Heart right ventricle (tissue), 16 donors: ENCODE measurements around the gene UBE2L3. TPM values are rescaled to one million over a fixed set of nuclear protein-coding genes. Genes with fewer than 3 reads are reported as not detected.

Experiments
- ATAC-seq, 8 donors: fragments of 200-7000 bp; cut with Tn5 transposase; one replicate each; pipeline ENCODE4 v1.9.1; 2020; ENCODE audit warnings: mild to moderate bottlenecking in 8 of 8, moderate library complexity in 8 of 8, moderate number of reproducible peaks in 1 of 8
- DNase-seq, 2 donors: peaks; one replicate each; pipeline ENCODE4 v3.0.0-alpha.2; 2020
- H3K27ac ChIP-seq, 10 donors: fragments of 200-600 bp; sonication (generic) in 2 of 10; one replicate each; pipeline versions ENCODE4 v1.5.0 to v1.8.0; 2020 to 2022; ENCODE audit warnings: mild to moderate bottlenecking in 3 of 10
- H3K27me3 ChIP-seq, 7 donors: fragments of 200-600 bp; one replicate each; pipeline ENCODE4 v1.8.0; 2021 to 2022; ENCODE audit warnings: mild to moderate bottlenecking in 2 of 7
- H3K36me3 ChIP-seq, 9 donors: fragments of 200-600 bp; sonication (generic) in 1 of 9; one replicate each; pipeline versions ENCODE4 v1.5.0 to v1.8.0; 2020 to 2022; ENCODE audit warnings: mild to moderate bottlenecking in 2 of 9
- H3K4me1 ChIP-seq, 9 donors: fragments of 200-600 bp; sonication (generic) in 1 of 9; one replicate each; pipeline versions ENCODE4 v1.5.0 to v1.8.0; 2020 to 2022; ENCODE audit warnings: mild to moderate bottlenecking in 4 of 9
- H3K4me3 ChIP-seq, 10 donors: fragments of 200-600 bp; sonication (generic) in 2 of 10; one replicate each; pipeline versions ENCODE4 v1.5.0 to v1.8.0; 2020 to 2022; ENCODE audit warnings: mild to moderate bottlenecking in 7 of 10, moderate library complexity in 2 of 10
- H3K9me3 ChIP-seq, 11 donors: fragments of 200-600 bp in 10 of 11; sonication (generic) in 2 of 11; one replicate each; pipeline versions ENCODE4 v1.5.0 to v1.8.0; 2013 to 2022; ENCODE audit warnings: mild to moderate bottlenecking in 2 of 11, control low read depth in 1 of 11, moderate library complexity in 1 of 11
- WGBS, 2 donors: extraction: QIAGEN DNeasy Blood & Tissue Kit; methylation state at CpG; one replicate each; pipeline ENCODE4 v1.1.7; 2013; ENCODE audit warnings: inconsistent platforms in 1 of 2; 5-methylcytosine and 5-hydroxymethylcytosine counted together
- intact Hi-C, 10 donors: fragments of 100-400 bp; cut with DNase I; formaldehyde crosslinking; loops; one replicate each; pipeline versions ENCODE4 v1.11.1 to v1.14.2; 2022
- polyA plus RNA-seq, 2 donors: library from polyadenylated mRNA; stranded (reverse); fragments of 200-250 nt; gene quantifications; one replicate each; pipeline ENCODE4 v1.2.3, GENCODE V29; 2013
- total RNA-seq, 10 donors: library from RNA; stranded (reverse); fragmentation: NEBNext Ultra II Directional in 3 of 10; extraction: Animal tissue kit (Norgen Biotek cat#: 25700) in 3 of 10; gene quantifications; one replicate each; pipeline versions ENCODE4 v1.2.1 to v1.2.4, GENCODE V29; 2021 to 2023
- TF ChIP-seq, protein P1 (sequence below), 9 donors: fragments of 200-600 bp; sonication (generic) in 2 of 9; IDR thresholded peaks; one replicate each; pipeline versions ENCODE4 v1.5.0 to v1.8.0; 2021 to 2022; ENCODE audit warnings: antibody characterized with exemption in 9 of 9, mild to moderate bottlenecking in 5 of 9, moderate library complexity in 1 of 9
- donor health status: Arrhythmogenic right ventricular cardiomyopathy.
- donor health status: ischemic (EF 13 %, LVEDD 7.1; RV severe dilation, severe dysfunction).
- donor health status: healthy with polysubstance abuse.
- donor health status: DM: no; HTN: yes; CAD: no.
- donor health status: DM: no; HTN: no; CAD: no.
- donor health status: ischemic (EF 25% LVEDD 6.9; RV normal size, moderate dysfunction).
- donor health status: ischemic (EF 25% LVEDD 5.7; RV mildly dilated, moderate dysfunction).
- donor health status: healthy.
- donor health status: DM: yes; HTN: yes; CAD: no.
- donor health status: Ischemic cardiomyopathy.
- donor health status: ischemic (EF 35%, LVEDD 5.7; RV mildly dilated, moderate dysfunction).
- donor health status: nonischemic (EF 11% LVEDD 7.7; RV severe dilation, severe dysfunction).
- donor health status: DM: yes; HTN: yes; CAD: no.
- donor health status: PGD.
- donor health status: ischemic (EF 29% LVEDD 5.4; RV normal size, mild dysfunction).
- donor health status: nonischemic (EF 23%, LVEDD 6.1; RV moderate dilation, normal function).

Gene UBE2L3
- total and polyA plus RNA-seq, 12 donors: 43.1 to 63.6 (median 50.1) TPM

GRCh38 chr22:21639359-21639758, 71.8 kb downstream of the UBE2L3 start:
- intact Hi-C loops: loop anchor here in 1 of 10 donors (5.0 kb wide), 1 partner anchor 33 kb away; no protein-coding TSS in a partner anchor

DNA sequence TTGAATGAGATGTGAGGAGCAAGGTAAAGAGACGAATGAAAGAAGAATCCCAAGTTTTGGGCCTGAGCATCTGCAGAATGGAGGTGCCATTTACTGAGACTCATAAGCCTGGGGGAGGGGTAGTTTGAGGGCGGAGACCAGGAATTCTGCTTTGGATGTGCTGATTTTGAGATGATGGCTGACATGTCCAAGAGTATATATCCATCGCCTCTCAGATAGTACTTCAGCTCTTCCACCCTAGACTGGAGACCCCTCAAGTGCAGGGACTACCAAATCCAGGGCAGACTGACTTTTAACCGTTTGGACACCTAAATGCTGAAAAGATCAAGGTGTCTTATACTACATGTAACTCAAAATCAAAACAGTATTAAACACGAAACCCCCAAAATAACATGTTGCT, 73.3 kb downstream of the UBE2L3 start:
- 85 to 88% methylated on average over 5 of the region's 5 CpGs for WGBS, 2 donors
- intact Hi-C loops: no loop called here
- DNase-seq: no peak
- no peak overlapping the region for H3K4me3 ChIP-seq
- H3K9me3 ChIP-seq: no peaks in the 10 kb centered on the region
- peaks cover 0 to 26% (median 22%) of the 10 kb centered on the region in 9 donors for H3K4me1 ChIP-seq
- H3K27ac ChIP-seq: no peak overlapping the region
- H3K36me3 ChIP-seq: peaks cover 0 to 20% (median 0%) of the 10 kb centered on the region in 9 donors
- ATAC-seq: no peak
- TF ChIP-seq, protein P1, sequence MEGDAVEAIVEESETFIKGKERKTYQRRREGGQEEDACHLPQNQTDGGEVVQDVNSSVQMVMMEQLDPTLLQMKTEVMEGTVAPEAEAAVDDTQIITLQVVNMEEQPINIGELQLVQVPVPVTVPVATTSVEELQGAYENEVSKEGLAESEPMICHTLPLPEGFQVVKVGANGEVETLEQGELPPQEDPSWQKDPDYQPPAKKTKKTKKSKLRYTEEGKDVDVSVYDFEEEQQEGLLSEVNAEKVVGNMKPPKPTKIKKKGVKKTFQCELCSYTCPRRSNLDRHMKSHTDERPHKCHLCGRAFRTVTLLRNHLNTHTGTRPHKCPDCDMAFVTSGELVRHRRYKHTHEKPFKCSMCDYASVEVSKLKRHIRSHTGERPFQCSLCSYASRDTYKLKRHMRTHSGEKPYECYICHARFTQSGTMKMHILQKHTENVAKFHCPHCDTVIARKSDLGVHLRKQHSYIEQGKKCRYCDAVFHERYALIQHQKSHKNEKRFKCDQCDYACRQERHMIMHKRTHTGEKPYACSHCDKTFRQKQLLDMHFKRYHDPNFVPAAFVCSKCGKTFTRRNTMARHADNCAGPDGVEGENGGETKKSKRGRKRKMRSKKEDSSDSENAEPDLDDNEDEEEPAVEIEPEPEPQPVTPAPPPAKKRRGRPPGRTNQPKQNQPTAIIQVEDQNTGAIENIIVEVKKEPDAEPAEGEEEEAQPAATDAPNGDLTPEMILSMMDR (IDR thresholded peaks at IDR 0.05): no peak
- no peaks in the 10 kb centered on the region for H3K27me3 ChIP-seq

More at GRCh38 chr22:21639359-21639758, 71.8 kb downstream of the UBE2L3 start:
- Histone ChIP-seq H3K36me3 (peaks cover 0 to 8% (median 0%) of the 10 kb centered on the region in 9 donors), H3K9me3 (no peaks in the 10 kb centered on the region), H3K4me1 (peaks cover 0 to 26% (median 22%) of the 10 kb centered on the region in 9 donors), H3K4me3 (no peak overlapping the region), H3K27ac (no peak overlapping the region), H3K27me3 (no peaks in the 10 kb centered on the region)
- WGBS, 2 donors: 65 to 74% methylated on average over 4 of the region's 4 CpGs
- DNase-seq: no peak
- ATAC-seq: no peak
- TF ChIP-seq, protein P1 (IDR thresholded peaks at IDR 0.05): no peak

DNA sequence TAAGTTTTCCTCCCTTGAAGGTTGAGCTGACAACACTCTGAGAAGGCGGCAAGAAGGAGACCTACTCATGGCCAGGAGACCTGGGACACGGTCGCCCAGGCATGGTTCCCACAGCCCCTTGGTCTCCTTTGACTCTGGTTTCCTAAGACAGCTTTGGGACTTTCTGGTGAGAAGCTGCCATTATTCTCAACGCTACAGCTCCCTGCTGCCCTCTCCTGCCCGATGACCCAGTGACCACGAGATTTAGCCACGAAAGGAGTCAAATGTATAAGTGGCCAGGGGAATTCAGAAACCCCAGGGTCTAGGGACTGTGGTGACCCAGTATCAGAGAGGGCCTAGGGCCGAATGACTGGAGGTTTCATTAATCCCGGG, 73.9 kb downstream of the UBE2L3 start:
- H3K4me1 ChIP-seq: peaks cover 0 to 28% (median 25%) of the 10 kb centered on the region in 9 donors
- ATAC-seq: peak in 7 of 8 donors; percentile 21 to 71 (median 51)

GRCh38 chr22:21641789-21642583, 74.5 kb downstream of the UBE2L3 start, which contains the start of gene SDF2L1:
TSS of gene SDF2L1 (plus strand) at chr22:21642302. CDS start at chr22:21642337, 35 bp downstream.
- H3K27me3 ChIP-seq: no peaks in the 10 kb centered on the region
- intact Hi-C loops: loop anchor here in 1 of 10 donors (1.0 kb wide), 1 partner anchor 12 kb away; the partner anchor contains the start of gene YDJC
- peaks cover 0 to 34% (median 29%) of the 10 kb centered on the region in 9 donors for H3K4me1 ChIP-seq
- TF ChIP-seq, protein P1 (IDR thresholded peaks at IDR 0.05): peak in 6 of 9 donors; percentile 16 to 64 (median 37)
- no peaks in the 10 kb centered on the region for H3K9me3 ChIP-seq
- H3K27ac ChIP-seq: peak within 1 kb of the TSS in 9 of 10 donors; percentile 54 to 82 (median 66)
- peaks cover 0 to 21% (median 0%) of the 10 kb centered on the region in 9 donors for H3K36me3 ChIP-seq
- DNase-seq (peak; percentile 98), ATAC-seq (peak; percentile 99 to 100 (median 100))
- 0 to 1% methylated on average over 76 of the region's 76 CpGs for WGBS, 2 donors
- peak within 1 kb of the TSS; percentile 51 to 91 (median 80) for H3K4me3 ChIP-seq

More for the DNA sequence above, 73.9 kb downstream of the UBE2L3 start:
- intact Hi-C loops: no loop called here
- 3 to 5% methylated on average over 9 of the region's 9 CpGs for WGBS, 2 donors
- TF ChIP-seq, protein P1 (IDR thresholded peaks at IDR 0.05): peak in 6 of 9 donors; percentile 40 to 57 (median 54)
- Histone ChIP-seq H3K9me3 (no peaks in the 10 kb centered on the region), H3K4me3 (peak overlapping the region; percentile 16 to 91 (median 80)), H3K27ac (peak overlapping the region in 9 of 10 donors; percentile 38 to 82 (median 63)), H3K27me3 (no peaks in the 10 kb centered on the region), H3K36me3 (peaks cover 0 to 20% (median 0%) of the 10 kb centered on the region in 9 donors)
- DNase-seq: no peak
